Measurements from ENCODE around the gene ZC3H7A.

ZC3H7A gene

GRCh38 chr16:11711662-11712061 is 85.4 kb downstream of the ZC3H7A start:
- Histone ChIP-seq H3K4me1 (ENCODE audit: insufficient read depth, insufficient read length) (no peaks in the 10 kb centered on the region), H3K4me3 (ENCODE audit: insufficient read length, low read depth) (no peak overlapping the region), H3K36me3 (ENCODE audit: insufficient read depth, insufficient read length, low read length) (peaks cover 28% of the 10 kb centered on the region), H3K9me3 (ENCODE audit: insufficient read depth, low read length) (no peaks in the 10 kb centered on the region), H3K27me3 (ENCODE audit: insufficient read depth, insufficient read length) (no peaks in the 10 kb centered on the region), H3K9ac (ENCODE audit: insufficient read length, low read depth) (no peak overlapping the region)
- TF ChIP-seq SUZ12 (IDR thresholded peaks at IDR 0.05; ENCODE audit: extremely low read depth, insufficient read depth, insufficient read length) (no peak), YY1 (IDR thresholded peaks at IDR 0.05; ENCODE audit: insufficient read depth, insufficient read length) (no peak)
- DNase-seq (ENCODE audit: low read depth, low spot score), result no peak

GRCh38 chr16:11708421-11708820 is 88.6 kb downstream of the ZC3H7A start:
- peaks cover 33% of the 10 kb centered on the region for H3K36me3 ChIP-seq (ENCODE audit: insufficient read depth, insufficient read length, low read length)
- H3K9ac ChIP-seq (ENCODE audit: insufficient read length, low read depth), result no peak overlapping the region
- TF ChIP-seq YY1 (IDR thresholded peaks at IDR 0.05; ENCODE audit: insufficient read depth, insufficient read length), result no peak
- TF ChIP-seq SUZ12 (IDR thresholded peaks at IDR 0.05; ENCODE audit: extremely low read depth, insufficient read depth, insufficient read length), result no peak
- TF ChIP-seq ZNF274 (IDR thresholded peaks at IDR 0.05; ENCODE audit: low read depth, low read length), result no peak
- H3K4me1 ChIP-seq (ENCODE audit: insufficient read depth, insufficient read length), result no peaks in the 10 kb centered on the region
- H3K4me3 ChIP-seq (ENCODE audit: insufficient read length, low read depth), result no peak overlapping the region
- DNase-seq (ENCODE audit: low read depth, low spot score), result no peak
- H3K9me3 ChIP-seq (ENCODE audit: insufficient read depth, low read length), result no peaks in the 10 kb centered on the region
- no peaks in the 10 kb centered on the region for H3K27me3 ChIP-seq (ENCODE audit: insufficient read depth, insufficient read length)

GRCh38 chr16:11707679-11708197 is 89.3 kb downstream of the ZC3H7A start:
- Histone ChIP-seq H3K9me3 (ENCODE audit: insufficient read depth, low read length) (no peaks in the 10 kb centered on the region), H3K36me3 (ENCODE audit: insufficient read depth, insufficient read length, low read length) (peaks cover 36% of the 10 kb centered on the region), H3K27me3 (ENCODE audit: insufficient read depth, insufficient read length) (no peaks in the 10 kb centered on the region), H3K4me3 (ENCODE audit: insufficient read length, low read depth) (no peak overlapping the region), H3K4me1 (ENCODE audit: insufficient read depth, insufficient read length) (no peaks in the 10 kb centered on the region), H3K9ac (ENCODE audit: insufficient read length, low read depth) (no peak overlapping the region)
- no peak for DNase-seq (ENCODE audit: low read depth, low spot score)
- TF ChIP-seq ZNF274 (IDR thresholded peaks at IDR 0.05; ENCODE audit: low read depth, low read length) (no peak), YY1 (IDR thresholded peaks at IDR 0.05; ENCODE audit: insufficient read depth, insufficient read length) (no peak), SUZ12 (IDR thresholded peaks at IDR 0.05; ENCODE audit: extremely low read depth, insufficient read depth, insufficient read length) (no peak)

- Histone ChIP-seq H3K27me3 (ENCODE audit: insufficient read depth, insufficient read length) (no peaks in the 10 kb centered on the region), H3K4me3 (ENCODE audit: insufficient read length, low read depth) (no peak overlapping the region), H3K9ac (ENCODE audit: insufficient read length, low read depth) (no peak overlapping the region), H3K36me3 (ENCODE audit: insufficient read depth, insufficient read length, low read length) (peaks cover 25% of the 10 kb centered on the region), H3K9me3 (ENCODE audit: insufficient read depth, low read length) (no peaks in the 10 kb centered on the region), H3K4me1 (ENCODE audit: insufficient read depth, insufficient read length) (no peaks in the 10 kb centered on the region)
- no peak for DNase-seq (ENCODE audit: low read depth, low spot score)
- TF ChIP-seq YY1 (IDR thresholded peaks at IDR 0.05; ENCODE audit: insufficient read depth, insufficient read length) (no peak), SUZ12 (IDR thresholded peaks at IDR 0.05; ENCODE audit: extremely low read depth, insufficient read depth, insufficient read length) (no peak), ZNF274 (IDR thresholded peaks at IDR 0.05; ENCODE audit: low read depth, low read length) (no peak)
These were observed 90.8 kb downstream of the ZC3H7A start for GRCh38 chr16:11706180-11706742.

- peaks cover 26% of the 10 kb centered on the region for H3K36me3 ChIP-seq (ENCODE audit: insufficient read depth, insufficient read length, low read length)
- no peak overlapping the region for H3K4me3 ChIP-seq (ENCODE audit: insufficient read length, low read depth)
- TF ChIP-seq SUZ12 (IDR thresholded peaks at IDR 0.05; ENCODE audit: extremely low read depth, insufficient read depth, insufficient read length) (no peak), ZNF274 (IDR thresholded peaks at IDR 0.05; ENCODE audit: low read depth, low read length) (no peak), YY1 (IDR thresholded peaks at IDR 0.05; ENCODE audit: insufficient read depth, insufficient read length) (no peak)
- no peak for DNase-seq (ENCODE audit: low read depth, low spot score)
- H3K27me3 ChIP-seq (ENCODE audit: insufficient read depth, insufficient read length), result no peaks in the 10 kb centered on the region
- H3K9ac ChIP-seq (ENCODE audit: insufficient read length, low read depth), result no peak overlapping the region
- no peaks in the 10 kb centered on the region for H3K9me3 ChIP-seq (ENCODE audit: insufficient read depth, low read length)
- no peaks in the 10 kb centered on the region for H3K4me1 ChIP-seq (ENCODE audit: insufficient read depth, insufficient read length)
These were observed 91.6 kb downstream of the ZC3H7A start for GRCh38 chr16:11705311-11706025.

All from NT2/D1 (cell line).